Kidney (tissue), 14 donors: Measurements from ENCODE around the gene ZNF786. TPM values are rescaled to one million over a fixed set of nuclear protein-coding genes. Genes with fewer than 3 reads are reported as not detected.
"Not testable (repeated sequence)": the region's sequence is repeated elsewhere in the genome, so short reads cannot be mapped to it uniquely, and the experiment has no call there.

Experiments used
- DNase-seq, 5 donors: peaks; one replicate each; pipeline ENCODE4 v3.0.0-alpha.2; 2013 to 2020
- FAIRE-seq: peaks from 2 replicates; lab custom pipeline; 2012; peaks lifted over from hg19 to GRCh38; lab: Jason Lieb, UNC
- H3K27ac ChIP-seq, 2 donors: one replicate each; pipeline ENCODE4 v1.7.0; 2013; ENCODE audit warnings: low read depth in 2 of 2, low read length in 2 of 2, inconsistent platforms in 1 of 2
- H3K27me3 ChIP-seq: one replicate; pipeline ENCODE4 v1.7.1; 2013; ENCODE audit warnings: low read length, inconsistent platforms; ENCODE audit not compliant: control insufficient read depth, insufficient read depth
- H3K36me3 ChIP-seq, 3 donors: one replicate each; pipeline versions ENCODE4 v1.7.0 to v1.7.1; 2013; ENCODE audit warnings: low read length in 3 of 3, control low read depth in 1 of 3, inconsistent platforms in 1 of 3; ENCODE audit not compliant: insufficient read depth in 3 of 3, control insufficient read depth in 2 of 3
- H3K4me1 ChIP-seq, 3 donors: one replicate each; pipeline versions ENCODE4 v1.7.0 to v1.7.1; 2013; ENCODE audit warnings: low read length in 3 of 3, inconsistent platforms in 1 of 3, low read depth in 1 of 3; ENCODE audit not compliant: control insufficient read depth in 2 of 3, insufficient read depth in 2 of 3
- H3K4me3 ChIP-seq, 3 donors: one replicate each; pipeline versions ENCODE4 v1.7.0 to v1.8.1; 2013; ENCODE audit warnings: low read length in 3 of 3, control low read depth in 1 of 3, inconsistent platforms in 1 of 3
- H3K9ac ChIP-seq, 3 donors: one replicate each; pipeline versions ENCODE4 v1.7.0 to v1.7.1; 2013; ENCODE audit warnings: low read length in 3 of 3, control low read depth in 1 of 3, inconsistent platforms in 1 of 3
- H3K9me3 ChIP-seq, 3 donors: one replicate each; pipeline versions ENCODE4 v1.7.0 to v1.7.1; 2013; ENCODE audit warnings: low read length in 3 of 3, control low read depth in 1 of 3, inconsistent platforms in 1 of 3; ENCODE audit not compliant: control insufficient read depth in 2 of 3, insufficient read depth in 1 of 3
- CTCF ChIP-seq: IDR thresholded peaks from 3 replicates; pipeline ENCODE4 v1.5.1; 2012; ENCODE audit warnings: mild to moderate bottlenecking, moderate library complexity, borderline replicate concordance; ENCODE audit not compliant: insufficient read depth; ENCODE audit errors: extremely low read depth
- intact Hi-C: fragments of 100-400 bp; cut with DNase I; formaldehyde crosslinking; loops from one replicate; pipeline ENCODE4 v1.11.1; 2022
- polyA plus RNA-seq: library from polyadenylated mRNA; stranded (reverse); fragments of 350-450 nt; fragmentation: Illumina TruSeq; extraction: RNeasy Lipid Tissue Mini Kit (QIAGEN cat#74804); gene quantifications from one replicate; pipeline ENCODE4 v1.2.3, GENCODE V29; 2014; ENCODE audit warnings: low read depth, low replicate concordance; ENCODE audit not compliant: insufficient read depth
- total RNA-seq: library from RNA; stranded (reverse); fragmentation: NEBNext Ultra II Directional; extraction: Animal tissue kit (Norgen Biotek cat#: 25700); gene quantifications from one replicate; pipeline ENCODE4 v1.2.1, GENCODE V29; 2021
- donor health status: control.
- donor health status: control.
- donor health status: control.
- donor health status: control.
- donor health status: control.
- donor health status: DM: yes; HTN: yes; CAD: no.
- donor health status: Normal renal cell carcinoma (clear cell type).

ZNF786 gene
- total and polyA plus RNA-seq, 2 donors from 2014 or later = 2.6 to 8.0 TPM

GRCh38 chr7:149070372-149071125 is 20.0 kb downstream of the ZNF786 start:
- TF ChIP-seq CTCF = no peak
- peaks cover 0 to 28% (median 12%) of the 10 kb centered on the region in 3 donors for H3K36me3 ChIP-seq
- no peak for DNase-seq
- H3K9ac ChIP-seq = no peak overlapping the region
- H3K9me3 ChIP-seq = no peaks in the 10 kb centered on the region
- H3K4me3 ChIP-seq = no peak overlapping the region
- no peaks in the 10 kb centered on the region for H3K4me1 ChIP-seq
- no peaks in the 10 kb centered on the region for H3K27me3 ChIP-seq
- H3K27ac ChIP-seq = no peak overlapping the region
- intact Hi-C loops = no loop called here
- no peak for FAIRE-seq

- H3K27ac ChIP-seq = no peak overlapping the region
- H3K4me3 ChIP-seq = no peak overlapping the region
- no peaks in the 10 kb centered on the region for H3K4me1 ChIP-seq
- FAIRE-seq (no peak), DNase-seq (no peak)
- no peak for TF ChIP-seq CTCF
- H3K27me3 ChIP-seq = no peaks in the 10 kb centered on the region
- H3K9me3 ChIP-seq = no peaks in the 10 kb centered on the region
- H3K36me3 ChIP-seq = peaks cover 0 to 24% (median 11%) of the 10 kb centered on the region in 3 donors
- no peak overlapping the region for H3K9ac ChIP-seq
- intact Hi-C loops = no loop called here
These were observed 22.6 kb downstream of the ZNF786 start for GRCh38 chr7:149067869-149068268.

GRCh38 chr7:149063476-149063875 is 27.0 kb downstream of the ZNF786 start:
- TF ChIP-seq CTCF = no peak
- intact Hi-C loops = no loop called here
- H3K4me1 ChIP-seq = no peaks in the 10 kb centered on the region
- H3K9me3 ChIP-seq = no peaks in the 10 kb centered on the region
- H3K9ac ChIP-seq = no peak overlapping the region
- H3K36me3 ChIP-seq = no peaks in the 10 kb centered on the region
- FAIRE-seq (no peak), DNase-seq (no peak)
- H3K27ac ChIP-seq = no peak overlapping the region
- no peaks in the 10 kb centered on the region for H3K27me3 ChIP-seq
- H3K4me3 ChIP-seq = no peak overlapping the region

GRCh38 chr7:149062217-149062899 is 28.2 kb downstream of the ZNF786 start:
- H3K27ac ChIP-seq, H3K4me3 ChIP-seq, H3K27me3 ChIP-seq, H3K9ac ChIP-seq, H3K4me1 ChIP-seq, FAIRE-seq, intact Hi-C loops, DNase-seq, H3K36me3 ChIP-seq, H3K9me3 ChIP-seq: not testable (repeated sequence)
